22Rv1 (cell line): ENCODE data around the gene NOTCH2.

Source experiments
- H3K27ac ChIP-seq: fragments of 450-650 bp; 2 replicates; pipeline ENCODE4 v1.5.1; 2017
- CTCF ChIP-seq: fragments of 450-650 bp; IDR thresholded peaks from 2 replicates; pipeline ENCODE4 v1.5.1; 2017; ENCODE audit warnings: mild to moderate bottlenecking
- ZFX ChIP-seq: fragments of 450-650 bp; IDR thresholded peaks from 2 replicates; pipeline ENCODE4 v1.6.1; 2017; ENCODE audit warnings: antibody characterized with exemption, borderline replicate concordance

NOTCH2 gene

GRCh38 chr1:119940697-119941096 lies 128.8 kb downstream of the NOTCH2 start:
- H3K27ac ChIP-seq, result no peak overlapping the region
- TF ChIP-seq ZFX (no peak), CTCF (no peak)

GRCh38 chr1:119937198-119937597 lies 132.3 kb downstream of the NOTCH2 start:
- TF ChIP-seq ZFX, result no peak
- no peak for TF ChIP-seq CTCF
- H3K27ac ChIP-seq, result no peak overlapping the region

GRCh38 chr1:119935915-119936314 lies 133.5 kb downstream of the NOTCH2 start:
- no peak for TF ChIP-seq CTCF
- no peak for TF ChIP-seq ZFX

GRCh38 chr1:119935373-119935772 lies 134.1 kb downstream of the NOTCH2 start:
- TF ChIP-seq ZFX, result no peak
- no peak overlapping the region for H3K27ac ChIP-seq

More at GRCh38 chr1:119935915-119936314, 133.5 kb downstream of the NOTCH2 start:
- no peak overlapping the region for H3K27ac ChIP-seq

- H3K27ac ChIP-seq, result no peak overlapping the region
- TF ChIP-seq CTCF, result no peak
- no peak for TF ChIP-seq ZFX
These were observed 136.1 kb downstream of the NOTCH2 start for GRCh38 chr1:119933397-119933796.

- no peak for TF ChIP-seq CTCF
- no peak for TF ChIP-seq ZFX
- no peak overlapping the region for H3K27ac ChIP-seq
These were observed 139.7 kb downstream of the NOTCH2 start for GRCh38 chr1:119929643-119930315.

GRCh38 chr1:119926553-119926952 lies 142.9 kb downstream of the NOTCH2 start:
- H3K27ac ChIP-seq, result no peak overlapping the region
- TF ChIP-seq ZFX, result no peak
- TF ChIP-seq CTCF, result no peak
